Activated CD8-positive, alpha-beta T cell treated with anti-CD3 and anti-CD28 coated beads, Interleukin-2, amount 10 ng/mL, durations not matched to agents 7 days and 5 days (primary cell): ENCODE measurements around the gene SHROOM2. TPM values are rescaled to one million over a fixed set of nuclear protein-coding genes. Genes with fewer than 3 reads are reported as not detected.

Source experiments
- ATAC-seq: fragments of 150-1000 bp; cut with Tn5 transposase; one replicate; pipeline ENCODE4 v1.10.0; 2021; ENCODE audit warnings: moderate library complexity
- CTCF ChIA-PET: fragments of 350-600 bp; sonication (Branson Sonifier 250); formaldehyde crosslinking; loops from one replicate; lab custom pipeline; 2021; ENCODE audit warnings: antibody characterized with exemption; lab: Charles Lee
- POLR2A ChIA-PET: fragments of 350-600 bp; sonication (Branson Sonifier 250); formaldehyde crosslinking; loops from one replicate; lab custom pipeline; 2021; ENCODE audit warnings: antibody characterized with exemption; lab: Charles Lee
- DNase-seq: peaks from one replicate; pipeline ENCODE4 v3.0.0-alpha.2; 2020
- H3K27ac Mint-ChIP-seq: one replicate; pipeline ENCODE4 v1.8.0; 2021; ENCODE audit warnings: mild to moderate bottlenecking, mixed read lengths
- H3K27me3 Mint-ChIP-seq: one replicate; pipeline ENCODE4 v1.8.0; 2021; ENCODE audit warnings: low read depth, mixed read lengths
- H3K36me3 Mint-ChIP-seq: one replicate; pipeline ENCODE4 v1.8.0; 2021; ENCODE audit warnings: low read depth, mixed read lengths
- H3K4me1 Mint-ChIP-seq: one replicate; pipeline ENCODE4 v1.8.0; 2021; ENCODE audit warnings: low read depth, mixed read lengths
- H3K4me3 Mint-ChIP-seq: one replicate; pipeline ENCODE4 v1.8.0; 2021; ENCODE audit warnings: mild to moderate bottlenecking, mixed read lengths
- H3K9me3 Mint-ChIP-seq: one replicate; pipeline ENCODE4 v1.8.0; 2022; ENCODE audit warnings: mixed read lengths; ENCODE audit not compliant: insufficient read depth
- total RNA-seq, 2 experiments: library from RNA; stranded (reverse); gene quantifications; one replicate each; pipeline ENCODE4 v1.2.3, GENCODE V29; 2021

The SHROOM2 gene
- total RNA-seq, 2 experiments from 2014 or later, result not detected

- no peak overlapping the region for H3K4me3 Mint-ChIP-seq
- CTCF ChIA-PET, result no interaction called here
- no peak overlapping the region for H3K27ac Mint-ChIP-seq
- DNase-seq (no peak), ATAC-seq (no peak)
- POLR2A ChIA-PET, result no interaction called here
- H3K4me1 Mint-ChIP-seq, result no peaks in the 10 kb centered on the region
- H3K27me3 Mint-ChIP-seq, result peaks cover 13% of the 10 kb centered on the region
- H3K9me3 Mint-ChIP-seq, result no peaks in the 10 kb centered on the region
- H3K36me3 Mint-ChIP-seq, result no peaks in the 10 kb centered on the region
Observed at GRCh38 chrX:9913146-9913433, 126.9 kb downstream of the SHROOM2 start.

GRCh38 chrX:9917861-9918260 is 131.6 kb downstream of the SHROOM2 start:
- DNase-seq (no peak), ATAC-seq (no peak)
- Mint-ChIP-seq H3K4me3 (no peak overlapping the region), H3K27ac (no peak overlapping the region), H3K27me3 (peaks cover 13% of the 10 kb centered on the region), H3K36me3 (no peaks in the 10 kb centered on the region), H3K9me3 (no peaks in the 10 kb centered on the region), H3K4me1 (no peaks in the 10 kb centered on the region)
- POLR2A ChIA-PET, result no interaction called here
- CTCF ChIA-PET, result no interaction called here

GRCh38 chrX:9919632-9920172 is 133.5 kb downstream of the SHROOM2 start:
- no peak for ATAC-seq
- Mint-ChIP-seq H3K4me1 (no peaks in the 10 kb centered on the region), H3K9me3 (no peaks in the 10 kb centered on the region), H3K36me3 (no peaks in the 10 kb centered on the region), H3K4me3 (no peak overlapping the region), H3K27ac (no peak overlapping the region), H3K27me3 (peaks cover 13% of the 10 kb centered on the region)
- CTCF ChIA-PET, result no interaction called here
- DNase-seq, result no peak
- POLR2A ChIA-PET, result no interaction called here

- ATAC-seq, result no peak
- DNase-seq, result no peak
- no peak overlapping the region for H3K27ac Mint-ChIP-seq
- no peaks in the 10 kb centered on the region for H3K36me3 Mint-ChIP-seq
- ChIA-PET CTCF (no interaction called here), POLR2A (no interaction called here)
- H3K9me3 Mint-ChIP-seq, result no peaks in the 10 kb centered on the region
- no peaks in the 10 kb centered on the region for H3K4me1 Mint-ChIP-seq
- H3K4me3 Mint-ChIP-seq, result no peak overlapping the region
- peaks cover 11% of the 10 kb centered on the region for H3K27me3 Mint-ChIP-seq
Observed at GRCh38 chrX:9921407-9921806, 135.2 kb downstream of the SHROOM2 start.

- DNase-seq (no peak), ATAC-seq (no peak)
- POLR2A ChIA-PET, result no interaction called here
- Mint-ChIP-seq H3K4me3 (no peak overlapping the region), H3K27me3 (peaks cover 8% of the 10 kb centered on the region), H3K9me3 (no peaks in the 10 kb centered on the region), H3K36me3 (no peaks in the 10 kb centered on the region), H3K4me1 (no peaks in the 10 kb centered on the region), H3K27ac (no peak overlapping the region)
- CTCF ChIA-PET, result no interaction called here
Observed at GRCh38 chrX:9923357-9923756, 137.1 kb downstream of the SHROOM2 start.

- Mint-ChIP-seq H3K27me3 (peaks cover 4% of the 10 kb centered on the region), H3K27ac (no peak overlapping the region), H3K9me3 (no peaks in the 10 kb centered on the region), H3K4me3 (no peak overlapping the region), H3K36me3 (no peaks in the 10 kb centered on the region), H3K4me1 (no peaks in the 10 kb centered on the region)
- ATAC-seq, result no peak
- POLR2A ChIA-PET, result no interaction called here
- CTCF ChIA-PET, result no interaction called here
- DNase-seq, result no peak
Observed at GRCh38 chrX:9926002-9926401, 139.8 kb downstream of the SHROOM2 start.

GRCh38 chrX:9927698-9928482 is 141.7 kb downstream of the SHROOM2 start:
- no peak for ATAC-seq
- Mint-ChIP-seq H3K36me3 (no peaks in the 10 kb centered on the region), H3K27ac (no peak overlapping the region), H3K4me3 (no peak overlapping the region), H3K27me3 (peaks cover 4% of the 10 kb centered on the region), H3K4me1 (no peaks in the 10 kb centered on the region), H3K9me3 (no peaks in the 10 kb centered on the region)
- CTCF ChIA-PET, result no interaction called here
- POLR2A ChIA-PET, result no interaction called here
- no peak for DNase-seq

- ATAC-seq, result no peak
- CTCF ChIA-PET, result no interaction called here
- Mint-ChIP-seq H3K27ac (no peak overlapping the region), H3K4me1 (peaks cover 2% of the 10 kb centered on the region), H3K4me3 (no peak overlapping the region), H3K9me3 (no peaks in the 10 kb centered on the region), H3K27me3 (peaks cover 4% of the 10 kb centered on the region), H3K36me3 (no peaks in the 10 kb centered on the region)
- DNase-seq, result no peak
- POLR2A ChIA-PET, result no interaction called here
Observed at GRCh38 chrX:9935436-9935835, 149.2 kb downstream of the SHROOM2 start.

GRCh38 chrX:9937761-9938160 is 151.5 kb downstream of the SHROOM2 start:
- Mint-ChIP-seq H3K27ac (no peak overlapping the region), H3K27me3 (peaks cover 8% of the 10 kb centered on the region), H3K36me3 (no peaks in the 10 kb centered on the region), H3K9me3 (no peaks in the 10 kb centered on the region), H3K4me3 (no peak overlapping the region), H3K4me1 (peaks cover 19% of the 10 kb centered on the region)
- ChIA-PET CTCF (no interaction called here), POLR2A (no interaction called here)
- ATAC-seq, result no peak
- DNase-seq, result no peak

- Mint-ChIP-seq H3K27ac (no peak overlapping the region), H3K4me3 (no peak overlapping the region), H3K36me3 (no peaks in the 10 kb centered on the region), H3K27me3 (peaks cover 12% of the 10 kb centered on the region), H3K9me3 (no peaks in the 10 kb centered on the region), H3K4me1 (peaks cover 25% of the 10 kb centered on the region)
- ChIA-PET CTCF (no interaction called here), POLR2A (no interaction called here)
- no peak for ATAC-seq
- no peak for DNase-seq
Observed at GRCh38 chrX:9938516-9938915, 152.3 kb downstream of the SHROOM2 start.

GRCh38 chrX:9940421-9940820 is 154.2 kb downstream of the SHROOM2 start:
- CTCF ChIA-PET, result no interaction called here

GRCh38 chrX:9942086-9942485 is 155.9 kb downstream of the SHROOM2 start:
- DNase-seq (peak; percentile 70), ATAC-seq (peak; percentile 93)
- no peaks in the 10 kb centered on the region for H3K9me3 Mint-ChIP-seq
- H3K4me3 Mint-ChIP-seq, result no peak overlapping the region
- ChIA-PET POLR2A (no interaction called here), CTCF (no interaction called here)
- H3K4me1 Mint-ChIP-seq, result peaks cover 25% of the 10 kb centered on the region
- H3K27me3 Mint-ChIP-seq, result peaks cover 19% of the 10 kb centered on the region
- H3K27ac Mint-ChIP-seq, result no peak overlapping the region
- H3K36me3 Mint-ChIP-seq, result no peaks in the 10 kb centered on the region

More at GRCh38 chrX:9940421-9940820, 154.2 kb downstream of the SHROOM2 start:
- H3K4me3 Mint-ChIP-seq, result no peak overlapping the region
- H3K36me3 Mint-ChIP-seq, result no peaks in the 10 kb centered on the region
- H3K27ac Mint-ChIP-seq, result no peak overlapping the region
- H3K9me3 Mint-ChIP-seq, result no peaks in the 10 kb centered on the region
- ATAC-seq (no peak), DNase-seq (no peak)
- POLR2A ChIA-PET, result no interaction called here
- peaks cover 13% of the 10 kb centered on the region for H3K27me3 Mint-ChIP-seq
- peaks cover 25% of the 10 kb centered on the region for H3K4me1 Mint-ChIP-seq

- Mint-ChIP-seq H3K4me3 (no peak overlapping the region), H3K4me1 (peaks cover 25% of the 10 kb centered on the region), H3K9me3 (no peaks in the 10 kb centered on the region), H3K27ac (no peak overlapping the region), H3K36me3 (no peaks in the 10 kb centered on the region), H3K27me3 (peaks cover 30% of the 10 kb centered on the region)
- no peak for DNase-seq
- ATAC-seq, result no peak
- CTCF ChIA-PET, result no interaction called here
- POLR2A ChIA-PET, result no interaction called here
Observed at GRCh38 chrX:9943420-9943819, 157.2 kb downstream of the SHROOM2 start.
